Epidermal melanocyte (primary cell): ENCODE data around the gene GPSM3.
"Not testable (repeated sequence)": the region's sequence is repeated elsewhere in the genome, so short reads cannot be mapped to it uniquely, and the experiment has no call there.

Experiments
- DNase-seq: peaks from one replicate; pipeline ENCODE4 v3.0.0; 2011; ENCODE audit warnings: low spot score; ENCODE audit not compliant: insufficient read length

GPSM3 gene

GRCh38 chr6:32203426-32204267 is 11.2 kb upstream of the GPSM3 start:
- no peak for DNase-seq

GRCh38 chr6:32202186-32202585 is 9.7 kb upstream of the GPSM3 start:
- DNase-seq = no peak

GRCh38 chr6:32200711-32201475 is 8.4 kb upstream of the GPSM3 start:
- no peak for DNase-seq

- no peak for DNase-seq
These were observed 6.4 kb upstream of the GPSM3 start for GRCh38 chr6:32198866-32199265.

GRCh38 chr6:32198345-32198696 is 5.9 kb upstream of the GPSM3 start:
- no peak for DNase-seq

- DNase-seq = no peak
These were observed 4.5 kb upstream of the GPSM3 start for GRCh38 chr6:32196682-32197616.

GRCh38 chr6:32195902-32196681 is 3.6 kb upstream of the GPSM3 start:
- peak; percentile 70 for DNase-seq

- peak; percentile 89 for DNase-seq
These were observed 3.1 kb upstream of the GPSM3 start for GRCh38 chr6:32195652-32195901.

- no peak for DNase-seq
These were observed 2.6 kb upstream of the GPSM3 start for GRCh38 chr6:32194825-32195651.

- DNase-seq = no peak
These were observed 1.9 kb upstream of the GPSM3 start for GRCh38 chr6:32194388-32194787.

- not testable (repeated sequence) for DNase-seq
These were observed 653 bp upstream of the GPSM3 start for GRCh38 chr6:32193096-32193495.

GRCh38 chr6:32191696-32192607 is 491 bp downstream of the GPSM3 start:
- DNase-seq = no peak

GRCh38 chr6:32190911-32191677 is 1.3 kb downstream of the GPSM3 start:
- DNase-seq = no peak

- DNase-seq = peak; percentile 33
These were observed 2.2 kb downstream of the GPSM3 start, which contains the start of gene PBX2 for GRCh38 chr6:32190054-32190851. Gene PBX2, minus strand, starts transcription at chr6:32190202. Its CDS starts 287 bp downstream, at chr6:32189915.

- no peak for DNase-seq
These were observed 2.7 kb downstream of the GPSM3 start for GRCh38 chr6:32189742-32190053.

- DNase-seq = no peak
These were observed 3.2 kb downstream of the GPSM3 start for GRCh38 chr6:32189069-32189741.
